Activated naive CD8-positive, alpha-beta T cell treated with anti-CD3 and anti-CD28 coated beads, Interleukin-2, amount 10 ng/mL, durations not matched to agents 7 days and 5 days (primary cell): ENCODE measurements around the gene OR10P1. TPM values are rescaled to one million over a fixed set of nuclear protein-coding genes. Genes with fewer than 3 reads are reported as not detected.

Experiments used
- ATAC-seq: fragments of 150-1000 bp; cut with Tn5 transposase; one replicate; pipeline ENCODE4 v1.10.0; 2021; ENCODE audit warnings: low read depth, moderate library complexity
- POLR2A ChIA-PET: fragments of 350-600 bp; sonication (Branson Sonifier 250); formaldehyde crosslinking; loops from one replicate; lab custom pipeline; 2021; ENCODE audit warnings: antibody characterized with exemption; lab: Charles Lee
- DNase-seq: peaks from one replicate; pipeline ENCODE4 v3.0.0; 2021
- H3K27ac Mint-ChIP-seq: one replicate; pipeline ENCODE4 v1.8.0; 2022; ENCODE audit warnings: mild to moderate bottlenecking, mixed read lengths
- H3K27me3 Mint-ChIP-seq: one replicate; pipeline ENCODE4 v1.8.0; 2022; ENCODE audit warnings: mild to moderate bottlenecking, moderate library complexity, mixed read lengths
- H3K36me3 Mint-ChIP-seq: one replicate; pipeline ENCODE4 v1.8.0; 2021; ENCODE audit warnings: mild to moderate bottlenecking, mixed read lengths
- H3K4me1 Mint-ChIP-seq: one replicate; pipeline ENCODE4 v1.8.0; 2021; ENCODE audit warnings: mixed read lengths
- H3K4me3 Mint-ChIP-seq: one replicate; pipeline ENCODE4 v1.8.0; 2022; ENCODE audit warnings: mild to moderate bottlenecking, moderate library complexity, mixed read lengths
- H3K9me3 Mint-ChIP-seq: one replicate; pipeline ENCODE4 v1.8.0; 2021; ENCODE audit warnings: mixed read lengths
- total RNA-seq, 2 experiments: library from RNA; stranded (reverse); gene quantifications; one replicate each; pipeline ENCODE4 v1.2.3, GENCODE V29; 2021

OR10P1 gene
- total RNA-seq, 2 experiments from 2014 or later, result not detected

DNA sequence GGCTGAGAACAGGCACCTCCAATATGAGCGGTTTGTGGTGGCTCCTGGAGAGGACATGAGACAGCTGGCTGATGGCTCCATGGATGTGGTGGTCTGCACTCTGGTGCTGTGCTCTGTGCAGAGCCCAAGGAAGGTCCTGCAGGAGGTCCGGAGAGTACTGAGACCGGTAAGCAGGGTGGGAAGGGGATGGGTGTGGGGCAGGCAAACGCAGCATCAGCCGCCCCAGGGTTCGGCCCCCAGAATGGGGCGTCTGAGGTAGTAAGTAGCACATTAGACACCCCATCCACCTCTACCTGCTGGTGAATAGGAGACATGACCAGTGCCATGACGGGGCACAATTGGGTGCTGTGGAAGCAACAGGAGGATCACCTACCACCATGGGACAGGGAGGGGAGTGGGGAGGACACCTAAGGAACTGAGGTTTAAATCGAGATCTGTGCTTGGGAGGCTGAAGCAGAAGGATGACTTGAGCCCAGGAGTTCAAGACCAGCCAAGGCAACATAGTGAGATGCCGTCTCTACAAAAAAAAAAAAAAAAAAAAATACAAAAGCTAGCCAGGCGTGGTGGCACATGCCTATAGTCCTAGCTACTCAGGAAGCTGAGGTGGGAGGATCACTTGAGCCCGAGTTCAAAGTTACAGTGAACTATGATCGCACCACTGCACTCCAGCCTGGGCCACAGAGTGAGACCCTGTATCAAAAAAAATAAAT, 45.5 kb downstream of the OR10P1 start:
- Mint-ChIP-seq H3K9me3 (no peaks in the 10 kb centered on the region), H3K36me3 (no peaks in the 10 kb centered on the region), H3K4me3 (no peak overlapping the region), H3K4me1 (peaks cover 8% of the 10 kb centered on the region), H3K27me3 (peaks cover 34% of the 10 kb centered on the region), H3K27ac (no peak overlapping the region)
- DNase-seq (no peak), ATAC-seq (no peak)
- POLR2A ChIA-PET, result no interaction called here

DNA sequence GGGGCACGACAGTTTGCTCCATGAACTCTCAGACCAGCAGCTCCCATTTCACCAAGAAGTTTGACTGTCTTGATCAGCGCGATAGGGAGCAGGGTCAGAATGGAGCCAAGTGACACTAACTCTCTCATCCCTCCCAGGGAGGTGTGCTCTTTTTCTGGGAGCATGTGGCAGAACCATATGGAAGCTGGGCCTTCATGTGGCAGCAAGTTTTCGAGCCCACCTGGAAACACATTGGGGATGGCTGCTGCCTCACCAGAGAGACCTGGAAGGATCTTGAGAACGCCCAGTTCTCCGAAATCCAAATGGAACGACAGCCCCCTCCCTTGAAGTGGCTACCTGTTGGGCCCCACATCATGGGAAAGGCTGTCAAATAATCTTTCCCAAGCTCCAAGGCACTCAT, 47.0 kb downstream of the OR10P1 start:
- no peak overlapping the region for H3K27ac Mint-ChIP-seq
- H3K4me1 Mint-ChIP-seq, result peaks cover 12% of the 10 kb centered on the region
- DNase-seq (no peak), ATAC-seq (no peak)
- H3K27me3 Mint-ChIP-seq, result peaks cover 32% of the 10 kb centered on the region
- no peak overlapping the region for H3K4me3 Mint-ChIP-seq
- H3K36me3 Mint-ChIP-seq, result no peaks in the 10 kb centered on the region
- POLR2A ChIA-PET, result no interaction called here
- no peaks in the 10 kb centered on the region for H3K9me3 Mint-ChIP-seq

DNA sequence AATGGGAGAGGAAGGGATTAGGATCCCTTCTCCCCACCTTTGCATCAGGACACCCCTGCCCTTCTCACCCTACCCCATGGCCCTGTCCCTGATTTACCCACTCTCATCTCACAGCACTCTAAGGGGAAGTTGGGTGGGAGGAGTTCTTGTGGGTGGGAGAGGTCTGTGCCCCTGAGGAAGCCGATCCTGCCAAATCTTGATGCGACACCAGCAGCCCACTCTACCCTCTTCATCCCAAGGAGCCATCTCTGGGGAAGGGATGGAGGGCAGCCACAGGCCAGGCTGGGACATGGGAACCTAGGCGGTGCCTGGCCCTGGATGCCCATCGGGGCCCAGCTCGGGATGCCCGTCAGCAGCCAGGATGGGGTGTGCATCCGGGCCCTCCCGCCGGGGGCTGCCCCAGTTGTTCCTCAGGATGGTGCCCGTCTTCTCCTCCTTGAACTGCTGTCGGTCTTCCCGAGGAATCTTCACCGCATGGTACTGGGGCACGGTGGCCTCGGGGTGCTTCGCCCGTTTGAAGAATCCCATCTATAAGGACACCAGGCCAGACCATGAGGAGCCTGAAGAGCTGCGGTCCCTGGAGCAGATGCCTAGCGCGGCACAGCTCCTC, 48.2 kb downstream of the OR10P1 start:
- Mint-ChIP-seq H3K9me3 (no peaks in the 10 kb centered on the region), H3K27ac (no peak overlapping the region)
- no peak for DNase-seq

DNA sequence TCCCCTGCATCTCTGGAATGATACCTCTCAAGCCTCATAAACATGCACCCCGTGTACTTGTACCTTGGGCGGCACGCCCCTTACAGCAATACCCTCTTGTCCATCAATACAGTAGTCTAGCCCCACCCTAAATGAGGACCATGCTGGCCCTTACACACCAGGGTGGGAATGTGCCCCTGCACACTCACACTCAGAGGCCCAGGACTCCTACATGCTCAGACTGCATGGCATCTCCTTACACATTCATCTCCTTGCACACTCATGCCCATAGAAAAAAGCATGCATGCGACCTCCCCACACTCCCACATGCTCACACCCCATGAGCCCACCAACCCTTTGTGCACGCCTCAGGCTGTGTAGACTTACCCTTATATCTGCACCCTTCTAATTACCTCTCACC, 49.0 kb downstream of the OR10P1 start:
- DNase-seq (no peak), ATAC-seq (no peak)
- no peak overlapping the region for H3K4me3 Mint-ChIP-seq
- H3K9me3 Mint-ChIP-seq, result no peaks in the 10 kb centered on the region
- H3K27ac Mint-ChIP-seq, result no peak overlapping the region
- no peaks in the 10 kb centered on the region for H3K36me3 Mint-ChIP-seq
- POLR2A ChIA-PET, result no interaction called here
- peaks cover 25% of the 10 kb centered on the region for H3K27me3 Mint-ChIP-seq
- H3K4me1 Mint-ChIP-seq, result peaks cover 12% of the 10 kb centered on the region

More for the DNA sequence above, 48.2 kb downstream of the OR10P1 start:
- Mint-ChIP-seq H3K4me3 (no peak overlapping the region), H3K36me3 (no peaks in the 10 kb centered on the region), H3K27me3 (peaks cover 28% of the 10 kb centered on the region), H3K4me1 (peaks cover 12% of the 10 kb centered on the region)
- POLR2A ChIA-PET, result no interaction called here
- ATAC-seq, result no peak

DNA sequence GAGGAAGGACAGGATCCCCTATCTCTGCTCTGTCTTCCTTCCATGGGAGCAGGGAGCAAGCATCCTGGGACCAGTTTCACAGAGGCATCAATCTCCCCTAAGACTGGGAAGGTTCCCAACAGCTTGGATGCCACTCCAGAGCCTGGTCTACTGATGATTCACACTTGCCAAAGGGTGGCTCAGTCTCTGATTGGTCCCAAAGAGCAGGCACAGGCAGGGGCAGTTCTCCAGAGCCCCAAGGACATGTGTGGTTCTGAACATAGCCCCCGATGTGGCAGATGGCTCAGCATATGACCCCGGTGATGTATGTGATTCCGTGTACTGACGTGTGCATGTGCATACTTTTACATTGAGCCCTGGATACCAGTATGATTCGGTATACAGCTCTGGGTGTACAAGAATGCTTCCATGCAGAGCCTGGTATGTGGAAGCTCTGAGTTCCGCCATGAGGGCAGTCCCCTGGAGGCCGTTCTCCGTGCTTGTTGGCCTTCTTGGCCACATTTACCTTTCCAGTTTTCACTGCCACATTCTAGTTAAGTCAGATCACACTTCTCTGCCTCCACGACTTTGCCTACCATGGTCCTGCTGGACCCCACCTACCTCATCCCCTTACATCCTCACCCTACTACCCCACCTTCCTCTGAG, 49.8 kb downstream of the OR10P1 start:
- peaks cover 7% of the 10 kb centered on the region for H3K4me1 Mint-ChIP-seq
- H3K9me3 Mint-ChIP-seq, result no peaks in the 10 kb centered on the region
- H3K36me3 Mint-ChIP-seq, result no peaks in the 10 kb centered on the region
- no peak overlapping the region for H3K27ac Mint-ChIP-seq
- peaks cover 20% of the 10 kb centered on the region for H3K27me3 Mint-ChIP-seq
- no peak overlapping the region for H3K4me3 Mint-ChIP-seq
- no peak for DNase-seq
- POLR2A ChIA-PET, result no interaction called here
- no peak for ATAC-seq

Other genes starting within 250 kb of the OR10P1 start
- gene OR6C65, start 236.4 kb upstream of the OR10P1 start, total RNA-seq, result not detected
- not detected for gene OR6C76, start 210.6 kb upstream of the OR10P1 start, total RNA-seq
- not detected for gene OR6C2, start 192.8 kb upstream of the OR10P1 start, total RNA-seq
- not detected for gene OR6C70, start 166.8 kb upstream of the OR10P1 start, total RNA-seq
- not detected for gene OR6C68, start 144.5 kb upstream of the OR10P1 start, total RNA-seq
- not detected for gene OR6C4, start 87.3 kb upstream of the OR10P1 start, total RNA-seq
- not detected for gene OR2AP1, start 64.4 kb upstream of the OR10P1 start, total RNA-seq
- 1 to 10 TPM; 4.1 to 4.2 TPM for gene ITGA7, start 71.0 kb downstream of the OR10P1 start, total RNA-seq
- gene BLOC1S1, start 79.2 kb downstream of the OR10P1 start, total RNA-seq, result 100 to 1,000 TPM; 116 to 135 TPM
- 10 to 100 TPM; 19.0 to 21.2 TPM for gene RDH5, start 83.5 kb downstream of the OR10P1 start, total RNA-seq
- gene CD63, start 92.1 kb downstream of the OR10P1 start, total RNA-seq, result 100 to 1,000 TPM; 150 to 165 TPM
- gene GDF11, start 106.2 kb downstream of the OR10P1 start, total RNA-seq, result 10 to 100 TPM; 10.2 to 11.5 TPM
- 10 to 100 TPM; 80.6 to 82.4 TPM for gene SARNP, start 180.8 kb downstream of the OR10P1 start, total RNA-seq
- 10 to 100 TPM; 43.4 to 45.4 TPM for gene ORMDL2, start 181.1 kb downstream of the OR10P1 start, total RNA-seq
- gene DNAJC14, start 192.7 kb downstream of the OR10P1 start, total RNA-seq, result 10 to 100 TPM; 32.3 to 37.9 TPM
- 1 to 10 TPM in 1 of 2 experiments, under 1 TPM in 1; 0.89 to 1.7 TPM for gene MMP19, start 206.0 kb downstream of the OR10P1 start, total RNA-seq